Effector memory CD8-positive, alpha-beta T cell (primary cell): ENCODE results near the gene ZAR1.

Experiments
- ATAC-seq: fragments of 150-1000 bp; cut with Tn5 transposase; replicated peaks from 2 replicates; pipeline ENCODE4 v1.10.0; 2021; ENCODE audit warnings: mild to moderate bottlenecking, moderate library complexity
- DNase-seq, 3 experiments: peaks; one replicate each; pipeline ENCODE4 v3.0.0; 2021
- H3K27ac Mint-ChIP-seq, 2 donors: one replicate each; pipeline ENCODE4 v1.8.0; 2022; ENCODE audit warnings: mild to moderate bottlenecking in 2 of 2, mixed read lengths in 2 of 2, moderate library complexity in 2 of 2
- H3K27me3 Mint-ChIP-seq, 2 donors: one replicate each; pipeline ENCODE4 v1.8.0; 2022; ENCODE audit warnings: mixed read lengths in 2 of 2
- H3K36me3 Mint-ChIP-seq: one replicate; pipeline ENCODE4 v1.8.0; 2022; ENCODE audit warnings: mild to moderate bottlenecking, moderate library complexity, mixed read lengths; ENCODE audit not compliant: insufficient read depth
- H3K4me1 Mint-ChIP-seq, 2 donors: one replicate each; pipeline ENCODE4 v1.8.0; 2022; ENCODE audit warnings: low read depth in 2 of 2, mixed read lengths in 2 of 2
- H3K4me3 Mint-ChIP-seq, 2 donors: one replicate each; pipeline ENCODE4 v1.8.0; 2022; ENCODE audit warnings: mild to moderate bottlenecking in 2 of 2, mixed read lengths in 2 of 2, moderate library complexity in 2 of 2
- H3K9me3 Mint-ChIP-seq, 2 donors: one replicate each; pipeline ENCODE4 v1.8.0; 2022; ENCODE audit warnings: mixed read lengths in 2 of 2

The ZAR1 gene

DNA sequence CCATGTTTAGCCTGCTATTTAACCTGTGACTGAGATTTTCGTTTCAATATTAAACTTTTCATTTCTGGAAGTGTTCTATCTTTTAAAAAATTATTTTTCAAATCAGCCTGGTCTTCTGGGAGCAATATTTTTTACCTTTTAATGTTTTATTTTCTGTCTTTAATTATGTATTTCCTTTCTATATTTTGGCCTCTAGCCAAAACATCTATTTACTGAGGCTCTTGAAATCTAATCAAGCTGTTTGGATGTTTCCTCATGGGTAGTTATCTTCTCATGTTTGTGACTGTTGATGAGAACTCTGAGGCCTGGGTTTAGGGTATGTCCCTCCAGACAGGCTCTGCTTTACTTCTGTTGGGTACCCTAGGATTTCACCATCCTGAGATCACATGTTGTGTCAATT is 17.3 kb upstream of the ZAR1 start:
- no peak overlapping the region for H3K4me3 Mint-ChIP-seq
- no peaks in the 10 kb centered on the region for H3K9me3 Mint-ChIP-seq
- H3K4me1 Mint-ChIP-seq, result peaks cover 1 to 3% of the 10 kb centered on the region in 2 donors
- no peaks in the 10 kb centered on the region for H3K36me3 Mint-ChIP-seq
- H3K27ac Mint-ChIP-seq, result peak overlapping the region in 1 of 2 donors; percentile 15
- no peak for ATAC-seq
- DNase-seq, result no peak
- H3K27me3 Mint-ChIP-seq, result peaks cover 11 to 35% of the 10 kb centered on the region in 2 donors

DNA sequence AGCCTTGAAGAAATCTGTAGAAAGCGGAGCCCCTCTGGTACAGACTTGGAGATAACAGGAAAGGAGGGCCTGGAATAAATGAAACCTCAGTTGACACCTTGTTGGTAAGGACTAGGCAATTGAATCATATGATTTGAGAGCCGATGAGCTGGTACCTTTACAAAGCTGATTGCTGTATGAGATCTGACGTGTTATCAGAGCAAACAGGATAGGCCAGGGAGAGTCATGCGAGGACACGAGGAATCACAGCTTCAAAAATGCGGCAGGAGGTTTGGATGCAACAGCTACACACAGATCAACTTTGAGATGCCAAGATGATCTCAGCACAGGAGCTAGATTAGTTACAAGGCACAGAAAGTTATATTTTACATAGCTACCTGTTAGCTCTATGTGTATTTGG is 14.3 kb upstream of the ZAR1 start:
- Mint-ChIP-seq H3K27me3 (peaks cover 18 to 22% of the 10 kb centered on the region in 2 donors), H3K36me3 (no peaks in the 10 kb centered on the region), H3K4me1 (peaks cover 1 to 4% of the 10 kb centered on the region in 2 donors), H3K4me3 (no peak overlapping the region), H3K27ac (no peak overlapping the region), H3K9me3 (no peaks in the 10 kb centered on the region)
- DNase-seq (no peak), ATAC-seq (no peak)

DNA sequence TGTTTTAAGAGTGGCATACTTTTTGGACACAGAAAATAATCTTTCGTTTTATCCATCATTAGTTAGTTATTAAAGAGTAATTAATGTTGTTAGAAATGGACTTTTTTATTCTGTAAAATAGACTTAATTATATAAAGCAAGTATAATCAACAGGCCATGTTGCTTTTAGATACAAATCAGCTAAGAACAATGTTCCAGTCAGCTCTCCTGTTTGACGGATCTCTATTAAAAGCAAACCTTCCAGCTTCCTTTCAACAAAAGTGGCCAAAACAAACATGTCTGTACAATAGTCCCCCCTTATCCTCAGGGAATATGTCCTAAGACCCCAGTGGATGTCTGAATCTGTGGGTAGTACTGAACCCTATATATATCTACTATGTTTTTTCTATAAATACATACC is 11.8 kb upstream of the ZAR1 start:
- peaks cover 1 to 4% of the 10 kb centered on the region in 2 donors for H3K4me1 Mint-ChIP-seq
- peaks cover 3% of the 10 kb centered on the region for H3K36me3 Mint-ChIP-seq
- DNase-seq (no peak), ATAC-seq (no peak)
- no peak overlapping the region for H3K27ac Mint-ChIP-seq
- peaks cover 39 to 42% of the 10 kb centered on the region in 2 donors for H3K27me3 Mint-ChIP-seq
- no peak overlapping the region for H3K4me3 Mint-ChIP-seq
- no peaks in the 10 kb centered on the region for H3K9me3 Mint-ChIP-seq

DNA sequence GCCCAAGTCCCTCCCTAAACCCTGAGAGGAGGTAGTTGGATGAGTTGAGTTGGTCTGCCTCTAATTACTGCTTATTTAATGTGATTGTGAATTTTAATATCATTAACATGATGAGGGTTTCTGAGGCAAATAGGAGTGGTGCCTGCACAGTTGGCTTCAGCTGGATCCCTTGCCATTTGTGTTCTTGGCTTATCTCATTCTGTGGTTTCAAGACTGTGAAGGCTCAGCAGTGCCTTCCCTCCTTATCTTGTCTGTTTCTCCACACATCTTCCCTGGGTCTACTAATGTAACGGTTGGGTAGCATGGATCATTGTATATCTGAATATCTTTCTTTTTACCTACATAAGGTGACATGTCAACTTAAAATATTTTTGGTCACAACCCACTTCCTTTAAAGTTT is 8.5 kb upstream of the ZAR1 start:
- Mint-ChIP-seq H3K9me3 (no peaks in the 10 kb centered on the region), H3K27me3 (peaks cover 51 to 58% of the 10 kb centered on the region in 2 donors), H3K4me1 (peaks cover 10 to 13% of the 10 kb centered on the region in 2 donors), H3K36me3 (peaks cover 3% of the 10 kb centered on the region), H3K4me3 (no peak overlapping the region), H3K27ac (no peak overlapping the region)
- no peak for ATAC-seq
- DNase-seq, result no peak

DNA sequence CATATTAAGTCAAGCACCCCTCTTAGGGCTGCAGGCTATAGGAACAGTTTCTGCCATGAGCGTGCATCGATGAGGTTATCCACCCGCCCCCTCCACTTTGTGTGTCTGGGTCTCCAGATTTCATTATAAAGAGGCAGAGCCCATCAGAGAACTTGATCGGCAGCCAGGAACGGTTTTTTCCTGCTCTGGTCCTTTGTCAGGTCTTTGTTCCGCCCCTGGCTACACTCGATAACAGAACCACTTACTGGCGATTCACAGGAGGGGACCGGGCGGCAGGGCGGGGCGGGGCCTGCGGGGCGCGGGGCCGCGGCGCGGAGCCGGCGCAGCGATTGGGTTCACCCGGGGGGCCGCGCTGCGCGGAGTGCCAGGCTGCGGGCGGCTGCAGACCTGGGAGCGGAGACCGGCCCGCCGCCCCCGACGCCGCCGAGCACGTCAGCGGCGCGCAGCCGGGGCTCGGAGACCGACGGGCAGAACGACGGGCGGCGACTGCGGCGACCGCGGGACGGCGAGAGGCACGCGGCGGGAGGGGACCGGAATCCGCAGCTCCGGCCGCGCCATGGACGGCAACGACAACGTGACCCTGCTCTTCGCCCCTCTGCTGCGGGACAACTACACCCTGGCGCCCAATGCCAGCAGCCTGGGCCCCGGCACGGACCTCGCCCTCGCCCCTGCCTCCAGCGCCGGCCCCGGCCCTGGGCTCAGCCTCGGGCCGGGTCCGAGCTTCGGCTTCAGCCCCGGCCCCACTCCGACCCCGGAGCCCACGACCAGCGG is 6.9 kb upstream of the ZAR1 start, which contains the start of gene SLC10A4:
TSS of gene SLC10A4 (plus strand) at position 338 of the 771 bp plus-strand sequence. CDS start at position 557, 219 bp downstream.
- DNase-seq (no peak), ATAC-seq (peak; percentile 57)
- no peak within 1 kb of the TSS for H3K27ac Mint-ChIP-seq
- H3K27me3 Mint-ChIP-seq, result peaks cover 52 to 62% of the 10 kb centered on the region in 2 donors
- peaks cover 6 to 11% of the 10 kb centered on the region in 2 donors for H3K4me1 Mint-ChIP-seq
- no peaks in the 10 kb centered on the region for H3K9me3 Mint-ChIP-seq
- H3K4me3 Mint-ChIP-seq, result peak within 1 kb of the TSS; percentile 68 to 72
- H3K36me3 Mint-ChIP-seq, result peaks cover 3% of the 10 kb centered on the region

DNA sequence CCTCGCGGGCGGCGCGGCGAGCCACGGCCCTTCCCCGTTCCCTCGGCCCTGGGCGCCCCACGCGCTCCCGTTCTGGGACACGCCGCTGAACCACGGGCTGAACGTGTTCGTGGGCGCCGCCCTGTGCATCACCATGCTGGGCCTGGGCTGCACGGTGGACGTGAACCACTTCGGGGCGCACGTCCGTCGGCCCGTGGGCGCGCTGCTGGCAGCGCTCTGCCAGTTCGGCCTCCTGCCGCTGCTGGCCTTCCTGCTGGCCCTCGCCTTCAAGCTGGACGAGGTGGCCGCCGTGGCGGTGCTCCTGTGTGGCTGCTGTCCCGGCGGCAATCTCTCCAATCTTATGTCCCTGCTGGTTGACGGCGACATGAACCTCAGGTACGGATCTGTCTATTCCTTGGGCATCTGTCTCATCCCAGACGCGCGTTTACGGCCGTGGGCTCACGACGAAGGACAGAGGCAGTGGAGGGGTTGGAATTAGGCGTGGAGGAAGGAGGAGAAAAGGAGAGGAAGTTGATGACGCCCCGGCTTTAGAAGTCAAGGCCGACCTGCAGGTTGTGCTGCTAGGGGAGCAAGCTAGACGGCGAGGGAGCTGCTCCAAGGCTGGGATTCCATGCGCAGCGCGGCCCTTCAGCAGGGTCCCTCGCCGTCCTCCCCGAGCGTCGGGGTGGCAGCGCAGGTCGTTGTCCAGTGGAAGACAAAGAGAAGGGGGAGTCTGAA is 6.1 kb upstream of the ZAR1 start:
- Mint-ChIP-seq H3K27me3 (peaks cover 59 to 70% of the 10 kb centered on the region in 2 donors), H3K4me3 (peak overlapping the region; percentile 68 to 72), H3K4me1 (peaks cover 6 to 11% of the 10 kb centered on the region in 2 donors), H3K36me3 (peaks cover 3% of the 10 kb centered on the region), H3K27ac (no peak overlapping the region), H3K9me3 (no peaks in the 10 kb centered on the region)
- ATAC-seq (peak; percentile 66), DNase-seq (no peak)

DNA sequence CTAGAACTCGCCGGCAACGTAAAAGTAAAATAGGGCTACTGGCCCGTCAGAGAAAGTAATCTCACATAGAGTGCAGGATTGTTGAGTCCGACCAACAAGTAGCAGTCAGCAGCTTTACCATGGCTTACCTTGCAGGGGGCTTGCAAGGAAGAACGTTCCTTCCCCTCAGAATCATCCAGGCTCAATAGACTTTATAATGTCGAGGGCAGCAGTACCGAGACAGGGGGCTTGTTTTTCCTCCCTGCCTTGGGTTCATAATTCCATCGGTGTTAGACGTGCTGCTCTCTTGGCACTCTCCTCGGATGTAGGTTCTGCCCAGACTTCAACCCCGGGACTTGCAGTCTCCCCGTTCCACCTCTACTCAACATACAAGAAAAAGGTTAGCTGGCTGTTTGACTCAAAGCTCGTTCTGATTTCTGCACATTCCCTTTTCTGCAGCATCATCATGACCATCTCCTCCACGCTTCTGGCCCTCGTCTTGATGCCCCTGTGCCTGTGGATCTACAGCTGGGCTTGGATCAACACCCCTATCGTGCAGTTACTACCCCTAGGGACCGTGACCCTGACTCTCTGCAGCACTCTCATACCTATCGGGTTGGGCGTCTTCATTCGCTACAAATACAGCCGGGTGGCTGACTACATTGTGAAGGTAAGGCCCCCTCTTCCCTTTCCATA is 5.4 kb upstream of the ZAR1 start:
- Mint-ChIP-seq H3K9me3 (no peaks in the 10 kb centered on the region), H3K27me3 (peaks cover 65 to 76% of the 10 kb centered on the region in 2 donors), H3K36me3 (peaks cover 3% of the 10 kb centered on the region), H3K27ac (no peak overlapping the region), H3K4me1 (peaks cover 6 to 11% of the 10 kb centered on the region in 2 donors), H3K4me3 (peak overlapping the region; percentile 68 to 72)
- ATAC-seq (no peak), DNase-seq (no peak)

DNA sequence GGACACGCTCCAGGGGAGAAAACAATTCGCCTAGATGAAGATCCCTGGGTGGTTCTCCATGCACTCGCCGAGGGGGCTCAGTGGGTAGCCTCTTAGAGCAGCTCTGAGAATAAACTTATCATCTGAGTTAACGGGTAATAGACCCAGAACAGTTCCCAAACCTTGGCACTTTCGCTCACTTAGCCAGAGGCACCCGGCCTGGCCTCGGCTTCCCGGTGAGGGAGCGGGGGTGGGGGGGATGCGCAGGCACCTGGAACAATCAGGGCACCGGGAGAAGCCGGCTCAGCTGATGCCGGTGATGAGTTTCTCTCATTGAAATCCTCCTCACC is 405 bp upstream of the ZAR1 start:
- Mint-ChIP-seq H3K27me3 (peaks cover 41 to 63% of the 10 kb centered on the region in 2 donors), H3K27ac (no peak overlapping the region), H3K36me3 (peaks cover 9% of the 10 kb centered on the region), H3K4me3 (peak overlapping the region; percentile 59 to 69), H3K9me3 (no peaks in the 10 kb centered on the region), H3K4me1 (peaks cover 0 to 5% of the 10 kb centered on the region in 2 donors)
- ATAC-seq, result no peak
- no peak for DNase-seq

DNA sequence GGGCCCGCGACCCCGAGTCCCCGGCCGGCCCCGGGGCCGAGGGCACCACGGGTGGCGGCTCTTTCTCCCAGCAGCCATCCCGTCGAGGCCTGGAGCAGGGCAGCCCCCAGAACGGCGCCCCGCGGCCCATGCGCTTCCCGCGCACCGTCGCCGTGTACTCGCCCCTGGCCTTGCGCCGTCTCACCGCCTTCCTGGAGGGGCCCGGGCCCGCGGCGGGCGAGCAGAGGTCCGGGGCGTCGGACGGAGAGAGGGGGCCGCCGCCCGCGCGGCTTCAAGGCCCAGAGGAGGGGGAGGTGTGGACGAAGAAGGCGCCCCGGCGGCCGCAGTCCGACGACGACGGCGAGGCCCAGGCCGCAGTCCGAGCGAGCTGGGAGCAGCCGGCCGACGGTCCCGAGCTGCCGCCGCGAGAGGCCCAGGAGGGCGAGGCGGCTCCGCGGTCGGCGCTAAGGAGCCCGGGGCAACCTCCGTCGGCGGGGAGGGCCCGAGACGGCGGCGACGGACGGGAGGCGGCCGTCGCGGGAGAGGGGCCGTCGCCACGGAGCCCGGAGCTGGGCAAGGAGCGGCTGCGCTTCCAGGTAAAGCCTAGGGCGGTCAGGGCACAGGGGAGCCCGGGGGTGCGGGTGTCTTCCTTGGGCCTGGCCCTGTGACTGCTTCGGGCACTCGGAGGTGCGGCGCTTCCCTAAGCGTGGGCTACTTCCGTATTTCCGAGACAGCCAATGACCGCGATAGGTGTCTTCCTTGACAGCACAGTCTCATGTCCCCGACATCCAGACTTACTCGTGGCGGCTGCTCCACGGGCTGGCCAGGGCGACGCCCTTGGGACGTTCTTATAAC is 845 bp downstream of the ZAR1 start:
- H3K4me1 Mint-ChIP-seq, result peaks cover 0 to 2% of the 10 kb centered on the region in 2 donors
- H3K27ac Mint-ChIP-seq, result no peak overlapping the region
- H3K36me3 Mint-ChIP-seq, result peaks cover 14% of the 10 kb centered on the region
- ATAC-seq, result peak; percentile 35
- H3K9me3 Mint-ChIP-seq, result no peaks in the 10 kb centered on the region
- H3K27me3 Mint-ChIP-seq, result peaks cover 33 to 51% of the 10 kb centered on the region in 2 donors
- DNase-seq, result no peak
- no peak overlapping the region for H3K4me3 Mint-ChIP-seq

DNA sequence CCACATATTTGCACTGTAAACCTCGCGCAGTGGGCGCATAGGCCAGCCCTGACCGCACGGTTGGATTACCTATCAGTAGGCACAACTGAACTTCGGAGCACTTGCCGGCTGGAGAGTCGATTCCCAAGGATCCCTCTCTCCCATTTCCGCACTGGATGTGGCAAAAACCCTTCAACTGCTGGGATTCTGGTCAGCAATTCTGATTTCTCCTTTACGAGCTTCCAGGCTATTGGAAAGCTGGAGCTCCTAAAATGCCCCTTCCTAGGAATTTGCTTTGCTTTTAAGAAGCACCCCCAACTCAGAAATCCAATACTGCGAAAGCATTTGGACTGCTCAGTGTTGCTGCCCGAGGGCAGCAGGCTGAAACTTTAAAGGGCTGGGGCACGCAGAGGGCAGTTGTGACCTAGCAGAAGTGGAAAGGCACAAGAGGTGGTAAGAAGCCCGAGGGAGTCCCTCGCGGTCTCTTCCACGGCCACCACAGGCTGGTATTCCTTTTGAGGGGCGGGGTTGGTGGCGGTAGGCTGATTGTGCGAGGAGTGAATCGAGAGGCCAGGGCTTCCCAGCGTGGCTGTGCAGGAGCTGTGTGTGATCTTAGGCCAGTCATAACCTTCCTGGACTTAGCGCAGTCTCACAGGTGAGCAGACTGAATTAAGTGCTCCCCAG is 1.6 kb downstream of the ZAR1 start:
- DNase-seq (no peak), ATAC-seq (no peak)
- no peak overlapping the region for H3K4me3 Mint-ChIP-seq
- H3K27ac Mint-ChIP-seq, result no peak overlapping the region
- peaks cover 33 to 51% of the 10 kb centered on the region in 2 donors for H3K27me3 Mint-ChIP-seq
- H3K36me3 Mint-ChIP-seq, result peaks cover 14% of the 10 kb centered on the region
- H3K9me3 Mint-ChIP-seq, result no peaks in the 10 kb centered on the region
- peaks cover 0 to 2% of the 10 kb centered on the region in 2 donors for H3K4me1 Mint-ChIP-seq

DNA sequence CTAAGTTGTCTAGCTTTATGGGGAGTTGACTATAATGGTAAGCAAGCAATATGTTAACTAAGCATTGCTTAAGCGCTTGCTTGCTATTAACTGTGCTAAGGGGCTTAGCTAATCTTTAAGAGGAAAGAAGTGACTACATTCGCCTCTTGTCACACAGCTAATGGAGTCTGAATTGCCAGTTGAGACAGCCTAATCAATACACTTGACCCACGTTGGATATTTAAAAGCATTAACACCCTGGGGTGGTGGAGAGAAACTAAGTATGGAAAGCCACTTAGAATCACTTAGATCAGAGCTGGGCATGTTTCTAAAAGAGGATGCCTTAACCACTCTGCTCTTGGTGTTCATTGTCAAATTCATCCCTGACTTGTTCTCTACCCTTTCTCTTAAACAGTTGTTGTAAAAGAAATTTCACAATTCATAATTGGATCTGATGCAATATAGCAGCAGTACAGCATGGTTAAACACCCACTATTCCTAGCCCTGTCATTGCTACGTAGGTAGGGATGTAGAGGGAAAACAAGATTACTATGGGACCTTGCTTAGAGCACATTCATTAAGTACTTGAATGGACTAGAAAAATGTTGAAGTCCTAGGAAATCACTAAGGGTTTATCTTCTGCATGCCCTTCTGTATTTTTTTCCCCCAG is 3.5 kb downstream of the ZAR1 start:
- Mint-ChIP-seq H3K4me3 (no peak overlapping the region), H3K36me3 (peaks cover 24% of the 10 kb centered on the region), H3K4me1 (peaks cover 0 to 2% of the 10 kb centered on the region in 2 donors), H3K27ac (peak overlapping the region in 1 of 2 donors; percentile 33), H3K27me3 (peaks cover 21 to 33% of the 10 kb centered on the region in 2 donors), H3K9me3 (no peaks in the 10 kb centered on the region)
- DNase-seq (no peak), ATAC-seq (no peak)

DNA sequence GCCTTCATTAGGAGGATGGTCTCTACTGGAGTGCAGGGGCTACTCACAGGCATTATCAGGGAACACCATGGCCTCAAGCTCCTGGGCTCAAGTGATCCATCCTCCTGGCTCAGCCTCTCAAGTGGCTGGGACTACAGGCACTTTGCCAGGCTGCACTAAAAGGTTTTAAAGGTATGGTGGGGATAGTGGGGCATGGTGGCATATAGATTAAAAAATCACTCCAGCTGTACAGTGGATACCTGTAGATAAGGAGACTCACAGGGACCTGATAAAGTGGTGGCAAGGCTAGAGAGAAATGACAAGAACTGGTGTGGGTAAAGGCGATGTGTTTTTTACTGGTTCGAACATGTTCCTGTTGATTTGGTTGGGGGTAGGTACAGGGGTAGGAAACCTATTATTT is 5.9 kb downstream of the ZAR1 start:
- Mint-ChIP-seq H3K36me3 (peaks cover 33% of the 10 kb centered on the region), H3K4me3 (no peak overlapping the region), H3K9me3 (no peaks in the 10 kb centered on the region), H3K27me3 (peaks cover 9 to 16% of the 10 kb centered on the region in 2 donors), H3K4me1 (no peaks in the 10 kb centered on the region), H3K27ac (no peak overlapping the region)
- no peak for DNase-seq
- ATAC-seq, result no peak
